IMR-90 (cell line): ENCODE results near the gene CLDN24.

Experiments used
- CEBPB ChIP-seq: IDR thresholded peaks from 2 replicates; pipeline ENCODE4 v1.6.1; 2012; ENCODE audit warnings: low read depth, low read length, improper control_type of control experiment
- CTCF ChIP-seq: conservative IDR thresholded peaks from 2 replicates; pipeline ENCODE4 v1.5.1; 2012; ENCODE audit warnings: mild to moderate bottlenecking, low read depth, low read length, improper control_type of control experiment
- FOS ChIP-seq: fragments of 150-350 bp; IDR thresholded peaks from 2 replicates; pipeline ENCODE4 v1.6.1; 2016; ENCODE audit warnings: low read depth, low read length
- MXI1 ChIP-seq: IDR thresholded peaks from 2 replicates; pipeline ENCODE4 v1.6.1; 2012; ENCODE audit warnings: low read depth, mild to moderate bottlenecking, low read length, moderate library complexity, borderline replicate concordance
- POLR2A ChIP-seq: IDR thresholded peaks from 2 replicates; pipeline ENCODE4 v1.6.1; 2012; ENCODE audit warnings: mild to moderate bottlenecking, low read depth, low read length
- RAD21 ChIP-seq: IDR thresholded peaks from 2 replicates; pipeline ENCODE4 v1.6.1; 2012; ENCODE audit warnings: low read length, improper control_type of control experiment
- RCOR1 ChIP-seq: IDR thresholded peaks from 2 replicates; pipeline ENCODE4 v1.6.1; 2012; ENCODE audit warnings: mild to moderate bottlenecking, low read length, improper control_type of control experiment; ENCODE audit not compliant: insufficient replicate concordance
- RFX5 ChIP-seq: IDR thresholded peaks from 2 replicates; pipeline ENCODE4 v1.8.0; 2012; ENCODE audit warnings: low read depth, mild to moderate bottlenecking, low read length, moderate library complexity
- SMC3 ChIP-seq: fragments of 150-350 bp; IDR thresholded peaks from 2 replicates; pipeline ENCODE4 v1.6.1; 2016; ENCODE audit warnings: low read depth, mild to moderate bottlenecking, antibody characterized with exemption, low read length, moderate library complexity
- USF2 ChIP-seq: fragments of 150-350 bp; IDR thresholded peaks from 2 replicates; pipeline ENCODE4 v1.6.1; 2017; ENCODE audit warnings: mild to moderate bottlenecking, antibody characterized with exemption, low read length, low read depth

GRCh38 chr4:183349673-183350072 is 27.4 kb upstream of the CLDN24 start:
- TF ChIP-seq CTCF (no peak), FOS (no peak), SMC3 (no peak), RCOR1 (no peak), USF2 (no peak), POLR2A (no peak), CEBPB (no peak), RFX5 (no peak), RAD21 (no peak), MXI1 (no peak)
